ENCODE data around the gene MAD2L2.

DNA sequence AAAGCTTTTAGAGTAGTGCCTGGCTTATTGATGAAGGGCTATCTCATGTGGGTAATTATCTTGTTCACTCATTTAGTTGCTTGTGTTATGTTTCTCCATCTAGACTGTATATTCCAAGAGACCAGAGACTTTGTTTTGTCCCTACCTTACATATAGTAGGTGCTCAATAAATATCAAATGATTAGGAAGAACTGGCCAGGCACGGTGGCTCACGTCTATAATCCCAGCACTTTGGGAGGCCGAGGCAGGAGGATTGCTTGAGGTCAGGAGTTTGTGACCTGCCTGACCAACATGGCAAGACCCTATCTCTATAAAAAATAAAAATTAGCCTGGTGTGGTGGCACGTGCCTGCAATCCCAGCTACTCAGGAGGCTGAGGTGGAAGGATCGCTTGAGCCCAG is 35.7 kb downstream of the MAD2L2 start:
- TF ChIP-seq, protein P1, sequence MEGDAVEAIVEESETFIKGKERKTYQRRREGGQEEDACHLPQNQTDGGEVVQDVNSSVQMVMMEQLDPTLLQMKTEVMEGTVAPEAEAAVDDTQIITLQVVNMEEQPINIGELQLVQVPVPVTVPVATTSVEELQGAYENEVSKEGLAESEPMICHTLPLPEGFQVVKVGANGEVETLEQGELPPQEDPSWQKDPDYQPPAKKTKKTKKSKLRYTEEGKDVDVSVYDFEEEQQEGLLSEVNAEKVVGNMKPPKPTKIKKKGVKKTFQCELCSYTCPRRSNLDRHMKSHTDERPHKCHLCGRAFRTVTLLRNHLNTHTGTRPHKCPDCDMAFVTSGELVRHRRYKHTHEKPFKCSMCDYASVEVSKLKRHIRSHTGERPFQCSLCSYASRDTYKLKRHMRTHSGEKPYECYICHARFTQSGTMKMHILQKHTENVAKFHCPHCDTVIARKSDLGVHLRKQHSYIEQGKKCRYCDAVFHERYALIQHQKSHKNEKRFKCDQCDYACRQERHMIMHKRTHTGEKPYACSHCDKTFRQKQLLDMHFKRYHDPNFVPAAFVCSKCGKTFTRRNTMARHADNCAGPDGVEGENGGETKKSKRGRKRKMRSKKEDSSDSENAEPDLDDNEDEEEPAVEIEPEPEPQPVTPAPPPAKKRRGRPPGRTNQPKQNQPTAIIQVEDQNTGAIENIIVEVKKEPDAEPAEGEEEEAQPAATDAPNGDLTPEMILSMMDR (IDR thresholded peaks at IDR 0.05), result no peak
- no peak for TF ChIP-seq POLR2A (IDR thresholded peaks at IDR 0.05)
